Activated CD8-positive, alpha-beta T cell treated with anti-CD3 and anti-CD28 coated beads for 36 hours (primary cell): ENCODE measurements around the gene AP4B1. TPM values are rescaled to one million over a fixed set of nuclear protein-coding genes. Genes with fewer than 3 reads are reported as not detected.

ENCODE experiments used
- ATAC-seq: fragments of 200-7000 bp; cut with Tn5 transposase; one replicate; pipeline ENCODE4 v1.10.0; 2021; ENCODE audit warnings: mild to moderate bottlenecking, moderate library complexity
- CTCF ChIA-PET: fragments of 350-600 bp; sonication (Branson Sonifier 250); formaldehyde crosslinking; loops from one replicate; lab custom pipeline; 2021; ENCODE audit warnings: antibody characterized with exemption; lab: Charles Lee
- POLR2A ChIA-PET: fragments of 350-600 bp; sonication (Branson Sonifier 250); formaldehyde crosslinking; loops from one replicate; lab custom pipeline; 2021; ENCODE audit warnings: antibody characterized with exemption; lab: Charles Lee
- DNase-seq: peaks from one replicate; pipeline ENCODE4 v3.0.0-alpha.2; 2020
- H3K27ac Mint-ChIP-seq: one replicate; pipeline ENCODE4 v1.8.0; 2021; ENCODE audit warnings: mild to moderate bottlenecking, mixed read lengths
- H3K27me3 Mint-ChIP-seq: one replicate; pipeline ENCODE4 v1.8.0; 2021; ENCODE audit warnings: mixed read lengths
- H3K36me3 Mint-ChIP-seq: one replicate; pipeline ENCODE4 v1.8.0; 2021; ENCODE audit warnings: low read depth, mixed read lengths
- H3K4me1 Mint-ChIP-seq: one replicate; pipeline ENCODE4 v1.8.0; 2021; ENCODE audit warnings: low read depth, mixed read lengths
- H3K4me3 Mint-ChIP-seq: one replicate; pipeline ENCODE4 v1.8.0; 2021; ENCODE audit warnings: mild to moderate bottlenecking, moderate library complexity, mixed read lengths
- H3K9me3 Mint-ChIP-seq: one replicate; pipeline ENCODE4 v1.8.0; 2021; ENCODE audit warnings: mixed read lengths
- CTCF ChIP-seq: fragments of 200-600 bp; IDR thresholded peaks from one replicate; pipeline ENCODE4 v1.8.0; 2022; ENCODE audit warnings: antibody characterized with exemption, mild to moderate bottlenecking
- intact Hi-C: fragments of 100-400 bp; cut with micrococcal nuclease; formaldehyde crosslinking; loops from one replicate; pipeline ENCODE4 v1.10.0; 2022
- total RNA-seq, 2 experiments: library from RNA; stranded (reverse); gene quantifications; one replicate each; pipeline ENCODE4 v1.2.3, GENCODE V29; 2021

Gene AP4B1
- total RNA-seq, 2 experiments from 2014 or later = 38.2 to 38.5 TPM

- Mint-ChIP-seq H3K36me3 (peaks cover 11% of the 10 kb centered on the region), H3K27ac (peak within 1 kb of the TSS; percentile 100), H3K27me3 (no peaks in the 10 kb centered on the region), H3K9me3 (no peaks in the 10 kb centered on the region), H3K4me3 (peak within 1 kb of the TSS; percentile 90), H3K4me1 (peaks cover 33% of the 10 kb centered on the region)
- DNase-seq (peak; percentile 95), ATAC-seq (peak; percentile 68)
- ChIA-PET CTCF (interaction anchor here (0.9 to 5.5 kb wide), 11 partner anchors 9 to 413 kb away, joined by 3 to 57 read pairs (median 7); partner anchors contain the start of genes AP4B1 and DCLRE1B), POLR2A (interaction anchor here (0.8 to 6.8 kb wide), 19 partner anchors 11 to 822 kb away, joined by 3 to 93 read pairs (median 7); partner anchors contain the start of genes AP4B1, DCLRE1B, PTPN22 and RSBN1)
- intact Hi-C loops = no loop called here
- TF ChIP-seq CTCF = no peak
Observed at GRCh38 chr1:113928941-113929749, 24.5 kb upstream of the AP4B1 start, which contains the start of gene HIPK1. TSS of gene HIPK1 (plus strand) at chr1:113929324.

DNA sequence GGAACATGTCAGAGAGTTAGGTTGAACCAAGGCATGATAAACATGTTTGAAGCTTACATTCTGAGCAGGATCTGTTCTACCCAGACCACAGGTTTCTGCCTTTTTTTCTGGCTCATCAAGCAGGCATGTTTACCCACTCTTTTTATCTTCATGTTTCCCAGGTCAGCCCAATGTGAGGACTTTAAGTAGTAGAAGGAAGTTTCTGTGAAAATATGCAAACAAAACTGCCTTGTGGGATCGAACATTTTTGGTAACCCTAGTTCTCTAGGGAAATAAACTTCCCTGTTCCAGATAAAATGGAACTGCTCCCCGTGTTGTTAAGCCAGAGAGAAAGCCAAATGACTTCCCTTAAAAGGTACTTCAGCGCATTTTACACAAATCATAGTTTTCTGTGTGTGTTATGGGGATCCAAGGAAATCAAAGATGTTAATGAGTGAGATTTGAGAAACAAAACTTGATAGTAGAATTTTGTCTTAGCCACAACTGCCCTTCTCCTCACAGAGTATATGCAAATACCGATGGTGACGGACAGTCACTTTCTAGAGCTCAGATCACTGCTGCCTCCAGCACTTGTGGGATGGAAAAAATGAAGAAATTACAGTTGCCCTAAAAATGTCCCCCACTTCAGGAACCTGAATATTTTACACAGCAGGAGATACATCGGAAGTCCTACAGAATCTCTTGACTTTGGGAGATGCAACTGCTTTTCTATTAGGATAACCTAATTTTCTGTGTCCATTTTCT is 23.8 kb upstream of the AP4B1 start:
- no peaks in the 10 kb centered on the region for H3K9me3 Mint-ChIP-seq
- intact Hi-C loops = no loop called here
- peak overlapping the region; percentile 90 for H3K4me3 Mint-ChIP-seq
- H3K4me1 Mint-ChIP-seq = peaks cover 25% of the 10 kb centered on the region
- ATAC-seq (no peak), DNase-seq (no peak)
- H3K36me3 Mint-ChIP-seq = peaks cover 5% of the 10 kb centered on the region
- H3K27me3 Mint-ChIP-seq = no peaks in the 10 kb centered on the region
- ChIA-PET POLR2A (interaction anchor here (0.8 to 6.8 kb wide), 12 partner anchors 10 to 823 kb away, joined by 3 to 93 read pairs (median 12); partner anchors contain the start of genes AP4B1, DCLRE1B and PTPN22), CTCF (interaction anchor here (1.5 to 5.5 kb wide), 8 partner anchors 8 to 354 kb away, joined by 4 to 57 read pairs (median 16); partner anchors contain the start of genes AP4B1 and DCLRE1B)
- no peak for TF ChIP-seq CTCF
- peak overlapping the region; percentile 100 for H3K27ac Mint-ChIP-seq

- DNase-seq = no peak
- Mint-ChIP-seq H3K36me3 (no peaks in the 10 kb centered on the region), H3K9me3 (no peaks in the 10 kb centered on the region), H3K27ac (no peak overlapping the region), H3K27me3 (no peaks in the 10 kb centered on the region), H3K4me1 (peaks cover 11% of the 10 kb centered on the region), H3K4me3 (no peak overlapping the region)
- TF ChIP-seq CTCF = no peak
- intact Hi-C loops = no loop called here
- POLR2A ChIA-PET = interaction anchor here (0.7 to 1.4 kb wide), 2 partner anchors 9 to 88 kb away, joined by 3 to 4 read pairs; no protein-coding TSS in a partner anchor
- CTCF ChIA-PET = interaction anchor here (1.7 kb wide), 1 partner anchor 19 kb away, joined by 5 read pairs; the partner anchor contains the start of gene DCLRE1B
- no peak for ATAC-seq
Observed at GRCh38 chr1:113924473-113924872, 19.9 kb upstream of the AP4B1 start.

DNA sequence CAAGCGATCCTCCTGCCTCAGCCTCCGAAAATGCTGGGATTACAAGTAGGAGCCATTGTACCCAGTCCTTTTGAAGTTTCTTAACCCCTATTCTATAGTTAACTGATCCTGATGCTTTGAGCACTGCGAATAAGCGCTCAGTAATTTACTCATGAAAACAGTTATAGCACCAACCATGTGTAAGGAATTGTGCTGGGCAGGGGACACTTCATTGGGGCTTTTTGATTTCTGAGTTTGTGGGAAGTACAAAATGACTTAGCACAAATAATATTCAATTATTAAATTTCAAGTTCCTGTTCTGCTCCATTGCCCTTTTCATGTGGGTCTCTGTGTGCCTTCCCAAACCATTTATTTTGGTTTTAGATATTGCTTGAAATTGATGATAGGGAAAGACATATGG is 18.4 kb upstream of the AP4B1 start:
- ATAC-seq (no peak), DNase-seq (no peak)
- ChIA-PET CTCF (no interaction called here), POLR2A (no interaction called here)
- Mint-ChIP-seq H3K9me3 (no peaks in the 10 kb centered on the region), H3K27me3 (no peaks in the 10 kb centered on the region), H3K4me3 (no peak overlapping the region), H3K4me1 (peaks cover 4% of the 10 kb centered on the region), H3K27ac (no peak overlapping the region), H3K36me3 (no peaks in the 10 kb centered on the region)
- intact Hi-C loops = no loop called here
- no peak for TF ChIP-seq CTCF
